Measurements from ENCODE around the gene RABL3.
"Not testable (repeated sequence)": the region's sequence is repeated elsewhere in the genome, so short reads cannot be mapped to it uniquely, and the experiment has no call there.

The RABL3 gene

GRCh38 chr3:120762615-120763014 is 20.3 kb upstream of the RABL3 start:
- no peak overlapping the region for H3K9ac ChIP-seq (ENCODE audit: low read depth, low read length)
- H3K27me3 ChIP-seq (ENCODE audit: insufficient read depth, low read length, poor library complexity) = no peaks in the 10 kb centered on the region
- H3K4me1 ChIP-seq (ENCODE audit: insufficient read depth, low read length) = no peaks in the 10 kb centered on the region
- no peaks in the 10 kb centered on the region for H3K36me3 ChIP-seq (ENCODE audit: insufficient read depth, low read length)
- H4K20me1 ChIP-seq (ENCODE audit: insufficient read depth, low read length) = peaks cover 10% of the 10 kb centered on the region; the same call in 1 of the 2 replicates
- TF ChIP-seq CTCF (IDR thresholded peaks at IDR 0.05; ENCODE audit: borderline replicate concordance, extremely low read depth, low read length, poor library complexity, severe bottlenecking) = no peak
- no peak for TF ChIP-seq EZH2 (IDR thresholded peaks at IDR 0.05; ENCODE audit: borderline replicate concordance, low read depth, low read length, severe bottlenecking)
- no peaks in the 10 kb centered on the region for H3K9me3 ChIP-seq (ENCODE audit: insufficient read depth, low read length, severe bottlenecking)
- no peak overlapping the region for H2AFZ ChIP-seq (ENCODE audit: low read depth, low read length)
- H3K79me2 ChIP-seq (ENCODE audit: insufficient read depth, low read length) = peaks cover 45% of the 10 kb centered on the region
- DNase-seq (no peak), ATAC-seq (ENCODE audit: insufficient read depth, low read depth) (no peak)
- H3K27ac ChIP-seq (ENCODE audit: low read length) = no peak overlapping the region
- H3K4me2 ChIP-seq (ENCODE audit: insufficient read depth, low read length) = no peak overlapping the region
- no peak overlapping the region for H3K4me3 ChIP-seq (ENCODE audit: low read depth in 1 of 2, low read length in 2 of 2)

GRCh38 chr3:120758551-120758950 is 16.2 kb upstream of the RABL3 start:
- H4K20me1 ChIP-seq (ENCODE audit: insufficient read depth, low read length); H3K4me1 ChIP-seq (ENCODE audit: insufficient read depth, low read length); H2AFZ ChIP-seq (ENCODE audit: low read depth, low read length); H3K9me3 ChIP-seq (ENCODE audit: insufficient read depth, low read length, severe bottlenecking); ATAC-seq (ENCODE audit: insufficient read depth, low read depth); DNase-seq; H3K27ac ChIP-seq (ENCODE audit: low read length); H3K27me3 ChIP-seq (ENCODE audit: insufficient read depth, low read length, poor library complexity); H3K4me2 ChIP-seq (ENCODE audit: insufficient read depth, low read length); H3K4me3 ChIP-seq (ENCODE audit: low read depth in 1 of 2, low read length in 2 of 2); H3K9ac ChIP-seq (ENCODE audit: low read depth, low read length): not testable (repeated sequence)
- peaks cover 13% of the 10 kb centered on the region; the same call in 1 of the 2 replicates for H3K36me3 ChIP-seq (ENCODE audit: insufficient read depth, low read length)
- peaks cover 41% of the 10 kb centered on the region for H3K79me2 ChIP-seq (ENCODE audit: insufficient read depth, low read length)

GRCh38 chr3:120756061-120756460 is 13.7 kb upstream of the RABL3 start:
- Histone ChIP-seq H3K4me3 (ENCODE audit: low read depth in 1 of 2, low read length in 2 of 2) (no peak overlapping the region), H3K27me3 (ENCODE audit: insufficient read depth, low read length, poor library complexity) (no peaks in the 10 kb centered on the region), H3K4me2 (ENCODE audit: insufficient read depth, low read length) (no peak overlapping the region), H3K9me3 (ENCODE audit: insufficient read depth, low read length, severe bottlenecking) (no peaks in the 10 kb centered on the region), H3K36me3 (ENCODE audit: insufficient read depth, low read length) (peaks cover 36% of the 10 kb centered on the region; the same call in 1 of the 2 replicates), H2AFZ (ENCODE audit: low read depth, low read length) (no peak overlapping the region), H3K27ac (ENCODE audit: low read length) (no peak overlapping the region), H3K9ac (ENCODE audit: low read depth, low read length) (no peak overlapping the region), H3K79me2 (ENCODE audit: insufficient read depth, low read length) (peaks cover 46% of the 10 kb centered on the region), H4K20me1 (ENCODE audit: insufficient read depth, low read length) (peaks cover 3% of the 10 kb centered on the region; the same call in 1 of the 2 replicates), H3K4me1 (ENCODE audit: insufficient read depth, low read length) (no peaks in the 10 kb centered on the region)
- ATAC-seq (ENCODE audit: insufficient read depth, low read depth) (no peak), DNase-seq (no peak)
- no peak for TF ChIP-seq CTCF (IDR thresholded peaks at IDR 0.05; ENCODE audit: borderline replicate concordance, extremely low read depth, low read length, poor library complexity, severe bottlenecking)
- no peak for TF ChIP-seq EZH2 (IDR thresholded peaks at IDR 0.05; ENCODE audit: borderline replicate concordance, low read depth, low read length, severe bottlenecking)

- Histone ChIP-seq H3K79me2 (ENCODE audit: insufficient read depth, low read length) (peaks cover 59% of the 10 kb centered on the region), H3K4me1 (ENCODE audit: insufficient read depth, low read length) (no peaks in the 10 kb centered on the region), H2AFZ (ENCODE audit: low read depth, low read length) (no peak overlapping the region), H4K20me1 (ENCODE audit: insufficient read depth, low read length) (peaks cover 3% of the 10 kb centered on the region; the same call in 1 of the 2 replicates), H3K9me3 (ENCODE audit: insufficient read depth, low read length, severe bottlenecking) (no peaks in the 10 kb centered on the region), H3K4me2 (ENCODE audit: insufficient read depth, low read length) (no peak overlapping the region), H3K4me3 (ENCODE audit: low read depth in 1 of 2, low read length in 2 of 2) (no peak overlapping the region), H3K9ac (ENCODE audit: low read depth, low read length) (no peak overlapping the region), H3K36me3 (ENCODE audit: insufficient read depth, low read length) (peaks cover 45% of the 10 kb centered on the region), H3K27me3 (ENCODE audit: insufficient read depth, low read length, poor library complexity) (no peaks in the 10 kb centered on the region), H3K27ac (ENCODE audit: low read length) (no peak overlapping the region)
- ATAC-seq (ENCODE audit: insufficient read depth, low read depth) (no peak), DNase-seq (no peak)
- no peak for TF ChIP-seq CTCF (IDR thresholded peaks at IDR 0.05; ENCODE audit: borderline replicate concordance, extremely low read depth, low read length, poor library complexity, severe bottlenecking)
- no peak for TF ChIP-seq EZH2 (IDR thresholded peaks at IDR 0.05; ENCODE audit: borderline replicate concordance, low read depth, low read length, severe bottlenecking)
Measured at GRCh38 chr3:120753810-120754209, 11.5 kb upstream of the RABL3 start.

Data from DND-41 (cell line).